Caco-2 (cell line): ENCODE data around the gene TSHR. TPM values are rescaled to one million over a fixed set of nuclear protein-coding genes. Genes with fewer than 3 reads are reported as not detected.

ENCODE experiments used
- BruUV-seq: library from RNA; stranded (reverse); fragments of 400-500 nt; replicated peaks from 2 replicates; lab custom pipeline; 2021; lab: Mats Ljungman, UMichigan
- CTCF ChIA-PET: fragments of 300-600 bp; sonication (Branson Sonifier 250); formaldehyde crosslinking; loops from one replicate; lab custom pipeline; 2022; ENCODE audit warnings: antibody characterized with exemption; lab: Charles Lee
- POLR2A ChIA-PET: fragments of 300-600 bp; sonication (Branson Sonifier 250); formaldehyde crosslinking; loops from one replicate; lab custom pipeline; 2022; ENCODE audit warnings: antibody characterized with exemption; lab: Charles Lee
- DNase-seq, 2 experiments: peaks; one replicate each; pipeline versions ENCODE4 v3.0.0 to v3.0.0-alpha.2; 2020 to 2022
- H3K27me3 ChIP-seq: replicated peaks from 2 replicates; pipeline ENCODE4 v1.6.0; 2011; ENCODE audit warnings: low read length; ENCODE audit not compliant: control insufficient read depth, insufficient read depth
- H3K36me3 ChIP-seq: 2 replicates; pipeline ENCODE4 v1.5.1; 2011; ENCODE audit warnings: low read length; ENCODE audit not compliant: control insufficient read depth, insufficient read depth
- H3K4me1 ChIP-seq: fragments of 250-450 bp; sonication (Bioruptor Pico); 2 replicates; pipeline ENCODE4 v1.5.1; 2020; ENCODE audit warnings: mild to moderate bottlenecking
- H3K4me3 ChIP-seq: 2 replicates; pipeline ENCODE4 v1.5.1; 2011; ENCODE audit warnings: low read depth, mild to moderate bottlenecking, control low read depth, low read length
- H3K9me3 ChIP-seq: fragments of 250-450 bp; sonication (Bioruptor Pico); 2 replicates; pipeline ENCODE4 v1.5.1; 2020; ENCODE audit warnings: mild to moderate bottlenecking, moderate library complexity
- H3K27ac Mint-ChIP-seq: one replicate; pipeline ENCODE4 v1.8.0; 2022; ENCODE audit warnings: mixed read lengths; ENCODE audit not compliant: unreplicated experiment
- H3K27me3 Mint-ChIP-seq: one replicate; pipeline ENCODE4 v1.8.0; 2022; ENCODE audit warnings: mixed read lengths; ENCODE audit not compliant: insufficient read depth, unreplicated experiment
- H3K36me3 Mint-ChIP-seq: one replicate; pipeline ENCODE4 v1.8.0; 2022; ENCODE audit warnings: mild to moderate bottlenecking, mixed read lengths; ENCODE audit not compliant: insufficient read depth, unreplicated experiment
- H3K4me1 Mint-ChIP-seq: one replicate; pipeline ENCODE4 v1.8.0; 2022; ENCODE audit warnings: low read depth, mixed read lengths; ENCODE audit not compliant: unreplicated experiment
- H3K4me3 Mint-ChIP-seq: one replicate; pipeline ENCODE4 v1.8.0; 2022; ENCODE audit warnings: mild to moderate bottlenecking, moderate library complexity, mixed read lengths; ENCODE audit not compliant: unreplicated experiment
- H3K9me3 Mint-ChIP-seq: one replicate; pipeline ENCODE4 v1.8.0; 2022; ENCODE audit warnings: mixed read lengths; ENCODE audit not compliant: unreplicated experiment
- CTCF ChIP-seq, 2 experiments: fragments of 200-600 bp in 1 of 2; IDR thresholded peaks; 1 replicate in 1 of 2; 2 replicates in 1 of 2; pipeline versions ENCODE4 v1.5.1 to v1.8.0; 2011 to 2022; ENCODE audit warnings: antibody characterized with exemption in 1 of 2, control low read depth in 1 of 2, inconsistent platforms in 1 of 2, low read depth in 1 of 2, low read length in 1 of 2, mild to moderate bottlenecking in 1 of 2, moderate library complexity in 1 of 2; ENCODE audit not compliant: insufficient read depth in 1 of 2, severe bottlenecking in 1 of 2, unreplicated experiment in 1 of 2
- intact Hi-C: fragments of 100-400 bp; cut with micrococcal nuclease; formaldehyde crosslinking; loops from one replicate; pipeline ENCODE4 v1.10.0; 2022; ENCODE audit not compliant: unreplicated experiment
- total RNA-seq: library from RNA; stranded (reverse); gene quantifications from 2 replicates; pipeline ENCODE4 v1.2.3, GENCODE V29; 2022

The TSHR gene
- total RNA-seq, 1 experiment from 2014 or later: not detected

- H3K4me3 ChIP-seq: no peak overlapping the region
- TF ChIP-seq CTCF (IDR thresholded peaks at IDR 0.05; ENCODE audit: insufficient read depth in 1 of 2, low read depth in 1 of 2, low read length in 1 of 2, severe bottlenecking in 1 of 2, unreplicated experiment in 1 of 2): no peak
- no peaks in the 10 kb centered on the region for H3K36me3 ChIP-seq
- DNase-seq: no peak
- Mint-ChIP-seq H3K36me3 (no peaks in the 10 kb centered on the region), H3K4me1 (no peaks in the 10 kb centered on the region), H3K27ac (no peak overlapping the region), H3K4me3 (no peak overlapping the region), H3K9me3 (no peaks in the 10 kb centered on the region), H3K27me3 (peaks cover 10% of the 10 kb centered on the region)
- H3K4me1 ChIP-seq: no peaks in the 10 kb centered on the region
- H3K27me3 ChIP-seq: no peaks in the 10 kb centered on the region
- no peaks in the 10 kb centered on the region for H3K9me3 ChIP-seq
- CTCF ChIA-PET: no interaction called here
- intact Hi-C loops: no loop called here
- POLR2A ChIA-PET: no interaction called here
- BruUV-seq: no TSS peak
Measured at GRCh38 chr14:81023095-81023710, 67.8 kb downstream of the TSHR start.

GRCh38 chr14:81028461-81028860 lies 73.0 kb downstream of the TSHR start:
- Mint-ChIP-seq H3K4me1 (no peaks in the 10 kb centered on the region), H3K4me3 (no peak overlapping the region), H3K36me3 (no peaks in the 10 kb centered on the region), H3K27ac (no peak overlapping the region), H3K27me3 (peaks cover 10% of the 10 kb centered on the region), H3K9me3 (no peaks in the 10 kb centered on the region)
- Histone ChIP-seq H3K36me3 (no peaks in the 10 kb centered on the region), H3K9me3 (no peaks in the 10 kb centered on the region), H3K4me1 (no peaks in the 10 kb centered on the region), H3K4me3 (no peak overlapping the region), H3K27me3 (no peaks in the 10 kb centered on the region)
- intact Hi-C loops: no loop called here
- ChIA-PET CTCF (no interaction called here), POLR2A (no interaction called here)
- no TSS peak for BruUV-seq
- no peak for TF ChIP-seq CTCF (IDR thresholded peaks at IDR 0.05; ENCODE audit: insufficient read depth in 1 of 2, low read depth in 1 of 2, low read length in 1 of 2, severe bottlenecking in 1 of 2, unreplicated experiment in 1 of 2)
- DNase-seq: no peak

GRCh38 chr14:81031488-81031887 lies 76.1 kb downstream of the TSHR start:
- intact Hi-C loops: no loop called here
- no peaks in the 10 kb centered on the region for H3K27me3 ChIP-seq

More at GRCh38 chr14:81031488-81031887, 76.1 kb downstream of the TSHR start:
- Mint-ChIP-seq H3K4me3 (no peak overlapping the region), H3K27ac (no peak overlapping the region), H3K9me3 (no peaks in the 10 kb centered on the region), H3K27me3 (peaks cover 10% of the 10 kb centered on the region), H3K4me1 (no peaks in the 10 kb centered on the region), H3K36me3 (no peaks in the 10 kb centered on the region)
- H3K4me1 ChIP-seq: no peaks in the 10 kb centered on the region
- no peak for DNase-seq
- ChIA-PET POLR2A (no interaction called here), CTCF (no interaction called here)
- H3K36me3 ChIP-seq: no peaks in the 10 kb centered on the region
- no TSS peak for BruUV-seq
- TF ChIP-seq CTCF (IDR thresholded peaks at IDR 0.05; ENCODE audit: insufficient read depth in 1 of 2, low read depth in 1 of 2, low read length in 1 of 2, severe bottlenecking in 1 of 2, unreplicated experiment in 1 of 2): no peak
- no peak overlapping the region for H3K4me3 ChIP-seq
- H3K9me3 ChIP-seq: no peaks in the 10 kb centered on the region
